NCI-H1417 (cell line): ENCODE measurements around the gene SGCA.
A peak's percentile ranks its signal among the peaks of the same experiment; 100 is the strongest.

ENCODE experiments used
- DNase-seq, 3 experiments: peaks; one replicate each; lab custom pipeline; 2025; lab: John Stamatoyannopoulos, UW

Gene SGCA

GRCh38 chr17:50182783-50183420 is 17.1 kb downstream of the SGCA start:
- DNase-seq: no peak

- DNase-seq: no peak
Observed at GRCh38 chr17:50183421-50183994, 17.7 kb downstream of the SGCA start.

- peak in 1 of 3 experiments; percentile 10 for DNase-seq
Observed at GRCh38 chr17:50184064-50184463, 18.3 kb downstream of the SGCA start.

GRCh38 chr17:50184611-50185398 is 19.0 kb downstream of the SGCA start:
- DNase-seq: peak in 1 of 3 experiments; percentile 4

- no peak for DNase-seq
Observed at GRCh38 chr17:50185631-50186471, 20.0 kb downstream of the SGCA start.

GRCh38 chr17:50186661-50187393 is 21.0 kb downstream of the SGCA start:
- no peak for DNase-seq

- no peak for DNase-seq
Observed at GRCh38 chr17:50187394-50187725, 21.6 kb downstream of the SGCA start.

GRCh38 chr17:50187751-50188530 is 22.1 kb downstream of the SGCA start:
- no peak for DNase-seq

GRCh38 chr17:50188531-50188920 is 22.7 kb downstream of the SGCA start:
- DNase-seq: no peak

GRCh38 chr17:50188921-50189549 is 23.2 kb downstream of the SGCA start:
- DNase-seq: no peak

- DNase-seq: no peak
Observed at GRCh38 chr17:50189550-50190292, 23.9 kb downstream of the SGCA start.

- no peak for DNase-seq
Observed at GRCh38 chr17:50190293-50190602, 24.4 kb downstream of the SGCA start.

GRCh38 chr17:50190603-50191358 is 25.0 kb downstream of the SGCA start:
- DNase-seq: no peak

GRCh38 chr17:50191359-50192143 is 25.7 kb downstream of the SGCA start:
- DNase-seq: no peak

GRCh38 chr17:50192144-50192617 is 26.4 kb downstream of the SGCA start:
- DNase-seq: no peak

GRCh38 chr17:50192618-50193291 is 26.9 kb downstream of the SGCA start:
- no peak for DNase-seq

GRCh38 chr17:50194140-50194933 is 28.5 kb downstream of the SGCA start:
- DNase-seq: no peak
